ENCODE measurements around the gene ARHGAP45. TPM values are rescaled to one million over a fixed set of nuclear protein-coding genes. Genes with fewer than 3 reads are reported as not detected.

The ARHGAP45 gene
- total RNA-seq, 4 donors from 2014 or later: 11.5 to 13.4 (median 12.6) TPM

DNA sequence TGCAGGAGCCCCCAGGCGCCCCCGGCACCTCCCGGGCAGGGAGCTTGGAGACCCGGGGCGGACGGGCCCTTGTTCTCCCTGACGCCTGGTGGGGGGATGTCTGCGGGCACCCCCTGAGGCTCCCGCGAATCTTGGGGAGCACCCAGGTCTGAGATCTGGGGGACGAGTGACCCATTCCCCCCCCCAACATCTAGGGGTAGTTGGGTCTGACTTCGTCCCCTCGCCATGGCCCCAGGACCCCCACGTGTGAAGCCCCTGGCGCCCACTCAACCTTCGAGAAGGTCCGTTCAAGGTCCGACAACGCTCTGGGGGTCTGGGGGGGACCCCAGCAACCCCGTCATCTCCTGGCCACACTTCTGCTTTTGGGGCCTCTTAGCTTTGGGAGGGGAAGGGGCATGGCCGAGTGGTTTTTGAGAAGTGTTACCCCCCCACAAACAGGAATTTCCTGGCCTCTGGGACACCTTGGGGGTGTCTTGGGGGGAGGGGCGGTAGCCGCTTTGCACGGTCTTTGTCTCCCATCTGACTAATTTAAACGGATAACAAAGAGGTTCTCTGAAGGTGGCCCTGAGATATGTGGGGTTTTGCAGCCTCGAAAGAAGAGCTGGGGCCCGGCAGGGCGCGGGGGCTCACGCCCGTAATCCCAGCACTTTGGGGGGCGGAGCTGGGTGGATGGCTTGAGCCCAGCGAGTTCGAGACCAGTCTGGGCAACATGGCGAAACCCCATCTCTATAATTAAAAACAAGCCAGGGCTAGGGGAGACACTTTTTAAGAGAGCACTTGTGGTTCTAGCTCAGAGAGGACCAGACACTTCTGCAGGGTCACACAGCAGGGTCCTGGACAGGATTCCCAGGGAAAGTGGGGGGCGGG is 40.0 kb upstream of the ARHGAP45 start:
- no peaks in the 10 kb centered on the region for H3K27me3 ChIP-seq
- H3K36me3 ChIP-seq: peaks cover 12% of the 10 kb centered on the region
- peak overlapping the region; percentile 85 for H3K4me3 ChIP-seq
- TF ChIP-seq EP300 (IDR thresholded peaks at IDR 0.05) (no peak), POLR2A (IDR thresholded peaks at IDR 0.05) (no peak), POLR2AphosphoS5 (IDR thresholded peaks at IDR 0.05) (no peak)
- TF ChIP-seq, protein P1, sequence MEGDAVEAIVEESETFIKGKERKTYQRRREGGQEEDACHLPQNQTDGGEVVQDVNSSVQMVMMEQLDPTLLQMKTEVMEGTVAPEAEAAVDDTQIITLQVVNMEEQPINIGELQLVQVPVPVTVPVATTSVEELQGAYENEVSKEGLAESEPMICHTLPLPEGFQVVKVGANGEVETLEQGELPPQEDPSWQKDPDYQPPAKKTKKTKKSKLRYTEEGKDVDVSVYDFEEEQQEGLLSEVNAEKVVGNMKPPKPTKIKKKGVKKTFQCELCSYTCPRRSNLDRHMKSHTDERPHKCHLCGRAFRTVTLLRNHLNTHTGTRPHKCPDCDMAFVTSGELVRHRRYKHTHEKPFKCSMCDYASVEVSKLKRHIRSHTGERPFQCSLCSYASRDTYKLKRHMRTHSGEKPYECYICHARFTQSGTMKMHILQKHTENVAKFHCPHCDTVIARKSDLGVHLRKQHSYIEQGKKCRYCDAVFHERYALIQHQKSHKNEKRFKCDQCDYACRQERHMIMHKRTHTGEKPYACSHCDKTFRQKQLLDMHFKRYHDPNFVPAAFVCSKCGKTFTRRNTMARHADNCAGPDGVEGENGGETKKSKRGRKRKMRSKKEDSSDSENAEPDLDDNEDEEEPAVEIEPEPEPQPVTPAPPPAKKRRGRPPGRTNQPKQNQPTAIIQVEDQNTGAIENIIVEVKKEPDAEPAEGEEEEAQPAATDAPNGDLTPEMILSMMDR (IDR thresholded peaks at IDR 0.05): no peak
- no peaks in the 10 kb centered on the region for H3K9me3 ChIP-seq
- H3K27ac ChIP-seq: peak overlapping the region; percentile 93
- no peak for DNase-seq (ENCODE audit: low spot score in 2 of 2)
- H3K4me1 ChIP-seq: peaks cover 53% of the 10 kb centered on the region
- WGBS: under 1% methylated on average over 26 of the region's 36 CpGs

DNA sequence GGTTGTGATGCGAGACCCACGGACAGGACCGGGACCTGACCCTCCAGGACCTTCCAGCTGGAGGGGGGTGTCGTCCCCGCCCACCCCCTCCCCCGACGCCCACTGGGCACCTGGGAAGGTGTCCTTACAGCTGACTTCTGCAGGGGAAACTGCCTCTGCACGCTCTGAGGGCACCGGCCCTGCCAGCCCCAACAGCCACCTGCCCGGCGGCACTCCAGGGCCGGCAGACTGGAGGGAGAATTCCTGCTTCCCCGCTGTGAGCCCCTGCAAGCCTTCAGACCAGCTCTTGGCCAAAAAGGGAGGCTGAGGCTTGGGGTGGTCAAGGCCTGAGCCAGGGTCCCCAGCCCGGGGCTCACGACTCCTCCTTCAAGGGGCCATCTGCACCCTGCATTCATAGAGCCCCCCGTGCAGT is 39.3 kb upstream of the ARHGAP45 start:
- no peaks in the 10 kb centered on the region for H3K27me3 ChIP-seq
- no CpG with 5 or more reads among the region's 16 CpGs for WGBS
- peak overlapping the region; percentile 93 for H3K27ac ChIP-seq
- peak overlapping the region; percentile 85 for H3K4me3 ChIP-seq
- TF ChIP-seq POLR2A (IDR thresholded peaks at IDR 0.05): no peak
- TF ChIP-seq, protein P1 (IDR thresholded peaks at IDR 0.05): no peak
- TF ChIP-seq POLR2AphosphoS5 (IDR thresholded peaks at IDR 0.05): no peak
- no peak for TF ChIP-seq EP300 (IDR thresholded peaks at IDR 0.05)
- DNase-seq (ENCODE audit: low spot score in 2 of 2): no peak
- peaks cover 49% of the 10 kb centered on the region for H3K4me1 ChIP-seq
- no peaks in the 10 kb centered on the region for H3K9me3 ChIP-seq
- peaks cover 19% of the 10 kb centered on the region for H3K36me3 ChIP-seq

DNA sequence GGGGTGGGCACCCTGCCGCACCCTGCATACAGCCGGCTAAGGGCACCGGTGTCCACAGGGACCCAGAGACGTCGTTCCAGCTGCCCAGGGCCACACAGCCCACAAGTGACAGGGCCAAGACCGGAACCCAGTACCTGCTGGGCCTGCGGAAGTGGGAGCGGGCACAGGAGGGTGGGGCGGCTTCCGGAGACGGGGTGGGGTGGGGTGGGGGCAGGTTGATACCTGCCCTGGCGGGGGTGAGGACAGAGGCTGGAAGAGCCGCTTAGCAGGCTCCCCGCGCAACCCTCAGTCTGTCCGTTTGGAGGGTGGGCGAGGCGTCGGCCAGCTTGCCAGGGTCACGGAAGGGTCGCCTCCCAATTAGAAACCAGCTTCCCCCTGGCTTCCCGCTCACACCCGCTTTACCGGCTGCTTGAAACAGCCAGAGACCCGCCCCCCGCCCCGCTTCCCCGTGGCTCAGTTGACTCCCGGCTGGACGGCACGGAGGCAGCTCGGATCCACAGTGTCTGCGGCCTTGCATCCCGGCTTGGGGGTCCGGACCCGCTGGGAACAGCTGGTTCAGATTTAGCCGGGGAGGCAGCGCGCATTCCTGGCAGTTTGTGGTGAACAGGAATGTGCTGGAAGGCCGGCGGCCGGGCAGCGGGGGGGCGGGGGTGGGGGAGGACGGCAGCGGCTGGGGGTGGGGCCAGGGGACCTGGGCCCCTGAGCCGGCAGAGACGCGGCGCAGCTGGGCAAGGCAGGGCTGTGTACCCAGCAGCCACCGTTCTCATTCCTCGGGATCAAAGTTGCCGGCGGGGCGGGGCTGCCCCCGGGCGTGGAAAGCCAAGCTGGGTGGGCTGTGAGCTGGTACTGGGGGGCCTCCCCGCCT is 38.7 kb upstream of the ARHGAP45 start:
- Histone ChIP-seq H3K9me3 (no peaks in the 10 kb centered on the region), H3K4me3 (peak overlapping the region; percentile 85), H3K27me3 (no peaks in the 10 kb centered on the region), H3K27ac (peak overlapping the region; percentile 93), H3K4me1 (peaks cover 49% of the 10 kb centered on the region), H3K36me3 (peaks cover 25% of the 10 kb centered on the region)
- no CpG with 5 or more reads among the region's 58 CpGs for WGBS
- TF ChIP-seq POLR2A (IDR thresholded peaks at IDR 0.05) (no peak), POLR2AphosphoS5 (IDR thresholded peaks at IDR 0.05) (peak in 1 of 3 donors; percentile 17), EP300 (IDR thresholded peaks at IDR 0.05) (no peak)
- TF ChIP-seq, protein P1 (IDR thresholded peaks at IDR 0.05): no peak
- peak in 1 of 2 donors; percentile 88 for DNase-seq (ENCODE audit: low spot score in 2 of 2)

DNA sequence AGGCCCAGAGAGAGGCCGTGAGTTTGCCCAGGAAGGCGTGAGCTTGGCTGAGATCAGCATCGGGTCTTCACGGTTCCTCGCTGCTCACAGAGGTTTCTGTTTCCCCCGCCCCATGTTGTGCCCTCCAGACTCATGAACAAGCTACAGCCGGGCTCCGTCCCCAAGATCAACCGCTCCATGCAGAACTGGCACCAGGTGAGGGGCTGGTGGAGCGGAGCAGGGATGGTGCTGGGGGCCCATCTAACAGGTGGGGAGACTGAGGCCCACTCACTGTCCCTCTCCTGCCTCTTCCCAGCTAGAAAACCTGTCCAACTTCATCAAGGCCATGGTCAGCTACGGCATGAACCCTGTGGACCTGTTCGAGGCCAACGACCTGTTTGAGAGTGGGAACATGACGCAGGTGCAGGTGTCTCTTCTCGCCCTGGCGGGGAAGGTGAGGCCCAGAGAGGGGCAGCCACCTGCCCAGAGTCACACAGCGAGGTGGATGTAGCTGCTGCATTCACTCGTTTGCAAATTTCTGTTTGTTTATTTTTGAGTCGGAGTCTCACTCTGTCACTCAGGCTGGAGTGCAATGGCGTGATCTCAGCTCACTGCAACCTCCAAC is 34.6 kb upstream of the ARHGAP45 start:
- WGBS: 86% methylated on average over 19 of the region's 20 CpGs
- Histone ChIP-seq H3K36me3 (peaks cover 45% of the 10 kb centered on the region), H3K4me3 (no peak overlapping the region), H3K27me3 (no peaks in the 10 kb centered on the region), H3K9me3 (no peaks in the 10 kb centered on the region), H3K27ac (no peak overlapping the region), H3K4me1 (peaks cover 36% of the 10 kb centered on the region)
- no peak for DNase-seq (ENCODE audit: low spot score in 2 of 2)
- TF ChIP-seq POLR2A (IDR thresholded peaks at IDR 0.05): no peak
- no peak for TF ChIP-seq POLR2AphosphoS5 (IDR thresholded peaks at IDR 0.05)
- TF ChIP-seq, protein P1 (IDR thresholded peaks at IDR 0.05): no peak
- no peak for TF ChIP-seq EP300 (IDR thresholded peaks at IDR 0.05)

All from suprapubic skin (tissue), 4 donors.